Measurements from ENCODE around the gene C5orf47. TPM values are rescaled to one million over a fixed set of nuclear protein-coding genes. Genes with fewer than 3 reads are reported as not detected.

C5orf47 gene
- total RNA-seq, result not detected

- H3K4me3 ChIP-seq (ENCODE audit: low read length), result no peak within 1 kb of the TSS
- no peaks in the 10 kb centered on the region for H3K4me1 ChIP-seq (ENCODE audit: insufficient read depth, low read length)
- H3K9me3 ChIP-seq (ENCODE audit: low read depth, low read length), result no peaks in the 10 kb centered on the region
- H3K27me3 ChIP-seq (ENCODE audit: insufficient read depth, low read length), result peaks cover 6% of the 10 kb centered on the region
Measured at GRCh38 chr5:173988554-173989431, at the start of gene C5orf47. C5orf47 (plus strand) TSS chr5:173989170; CDS start chr5:173989264, 94 bp downstream.

GRCh38 chr5:173940269-173940668, 48.7 kb upstream of the C5orf47 start:
- H3K9me3 ChIP-seq (ENCODE audit: low read depth, low read length), result no peaks in the 10 kb centered on the region
- H3K27me3 ChIP-seq (ENCODE audit: insufficient read depth, low read length), result no peaks in the 10 kb centered on the region
- H3K4me3 ChIP-seq (ENCODE audit: low read length), result no peak overlapping the region
- peaks cover 26% of the 10 kb centered on the region for H3K4me1 ChIP-seq (ENCODE audit: insufficient read depth, low read length)

- Histone ChIP-seq H3K9me3 (ENCODE audit: low read depth, low read length) (no peaks in the 10 kb centered on the region), H3K27me3 (ENCODE audit: insufficient read depth, low read length) (no peaks in the 10 kb centered on the region), H3K4me3 (ENCODE audit: low read length) (no peak overlapping the region), H3K4me1 (ENCODE audit: insufficient read depth, low read length) (peaks cover 26% of the 10 kb centered on the region)
Measured at GRCh38 chr5:173941102-173941501, 47.9 kb upstream of the C5orf47 start.

- Histone ChIP-seq H3K27me3 (ENCODE audit: insufficient read depth, low read length) (no peaks in the 10 kb centered on the region), H3K9me3 (ENCODE audit: low read depth, low read length) (no peaks in the 10 kb centered on the region), H3K4me1 (ENCODE audit: insufficient read depth, low read length) (peaks cover 24% of the 10 kb centered on the region), H3K4me3 (ENCODE audit: low read length) (no peak overlapping the region)
Measured at GRCh38 chr5:173941758-173942401, 47.1 kb upstream of the C5orf47 start.

GRCh38 chr5:173944511-173944910, 44.5 kb upstream of the C5orf47 start:
- Histone ChIP-seq H3K4me1 (ENCODE audit: insufficient read depth, low read length) (peaks cover 16% of the 10 kb centered on the region), H3K4me3 (ENCODE audit: low read length) (no peak overlapping the region), H3K9me3 (ENCODE audit: low read depth, low read length) (no peaks in the 10 kb centered on the region), H3K27me3 (ENCODE audit: insufficient read depth, low read length) (no peaks in the 10 kb centered on the region)

GRCh38 chr5:173945160-173945559, 43.8 kb upstream of the C5orf47 start:
- Histone ChIP-seq H3K4me1 (ENCODE audit: insufficient read depth, low read length) (peaks cover 9% of the 10 kb centered on the region), H3K9me3 (ENCODE audit: low read depth, low read length) (no peaks in the 10 kb centered on the region), H3K27me3 (ENCODE audit: insufficient read depth, low read length) (no peaks in the 10 kb centered on the region), H3K4me3 (ENCODE audit: low read length) (no peak overlapping the region)

- Histone ChIP-seq H3K4me3 (ENCODE audit: low read length) (no peak overlapping the region), H3K27me3 (ENCODE audit: insufficient read depth, low read length) (no peaks in the 10 kb centered on the region), H3K4me1 (ENCODE audit: insufficient read depth, low read length) (peaks cover 7% of the 10 kb centered on the region), H3K9me3 (ENCODE audit: low read depth, low read length) (no peaks in the 10 kb centered on the region)
Measured at GRCh38 chr5:173946323-173946722, 42.6 kb upstream of the C5orf47 start.

GRCh38 chr5:173950829-173951228, 38.1 kb upstream of the C5orf47 start:
- no peaks in the 10 kb centered on the region for H3K27me3 ChIP-seq (ENCODE audit: insufficient read depth, low read length)
- no peaks in the 10 kb centered on the region for H3K9me3 ChIP-seq (ENCODE audit: low read depth, low read length)
- no peak overlapping the region for H3K4me3 ChIP-seq (ENCODE audit: low read length)
- H3K4me1 ChIP-seq (ENCODE audit: insufficient read depth, low read length), result no peaks in the 10 kb centered on the region

- H3K4me3 ChIP-seq (ENCODE audit: low read length), result no peak overlapping the region
- no peaks in the 10 kb centered on the region for H3K4me1 ChIP-seq (ENCODE audit: insufficient read depth, low read length)
- no peaks in the 10 kb centered on the region for H3K27me3 ChIP-seq (ENCODE audit: insufficient read depth, low read length)
- no peaks in the 10 kb centered on the region for H3K9me3 ChIP-seq (ENCODE audit: low read depth, low read length)
Measured at GRCh38 chr5:173953528-173954090, 35.4 kb upstream of the C5orf47 start.

- Histone ChIP-seq H3K4me1 (ENCODE audit: insufficient read depth, low read length) (no peaks in the 10 kb centered on the region), H3K27me3 (ENCODE audit: insufficient read depth, low read length) (no peaks in the 10 kb centered on the region), H3K9me3 (ENCODE audit: low read depth, low read length) (no peaks in the 10 kb centered on the region), H3K4me3 (ENCODE audit: low read length) (no peak overlapping the region)
Measured at GRCh38 chr5:173954671-173955521, 34.1 kb upstream of the C5orf47 start.

- no peaks in the 10 kb centered on the region for H3K9me3 ChIP-seq (ENCODE audit: low read depth, low read length)
- H3K27me3 ChIP-seq (ENCODE audit: insufficient read depth, low read length), result no peaks in the 10 kb centered on the region
- peaks cover 4% of the 10 kb centered on the region for H3K4me1 ChIP-seq (ENCODE audit: insufficient read depth, low read length)
- no peak overlapping the region for H3K4me3 ChIP-seq (ENCODE audit: low read length)
Measured at GRCh38 chr5:173960986-173961385, 28.0 kb upstream of the C5orf47 start.

- Histone ChIP-seq H3K4me1 (ENCODE audit: insufficient read depth, low read length) (peaks cover 4% of the 10 kb centered on the region), H3K27me3 (ENCODE audit: insufficient read depth, low read length) (no peaks in the 10 kb centered on the region), H3K4me3 (ENCODE audit: low read length) (no peak overlapping the region), H3K9me3 (ENCODE audit: low read depth, low read length) (no peaks in the 10 kb centered on the region)
Measured at GRCh38 chr5:173961418-173961817, 27.6 kb upstream of the C5orf47 start.

GRCh38 chr5:173962436-173962972, 26.5 kb upstream of the C5orf47 start:
- no peaks in the 10 kb centered on the region for H3K27me3 ChIP-seq (ENCODE audit: insufficient read depth, low read length)
- peaks cover 4% of the 10 kb centered on the region for H3K4me1 ChIP-seq (ENCODE audit: insufficient read depth, low read length)
- no peaks in the 10 kb centered on the region for H3K9me3 ChIP-seq (ENCODE audit: low read depth, low read length)
- no peak overlapping the region for H3K4me3 ChIP-seq (ENCODE audit: low read length)

- H3K9me3 ChIP-seq (ENCODE audit: low read depth, low read length), result no peaks in the 10 kb centered on the region
- no peak overlapping the region for H3K4me3 ChIP-seq (ENCODE audit: low read length)
- peaks cover 4% of the 10 kb centered on the region for H3K4me1 ChIP-seq (ENCODE audit: insufficient read depth, low read length)
- no peaks in the 10 kb centered on the region for H3K27me3 ChIP-seq (ENCODE audit: insufficient read depth, low read length)
Measured at GRCh38 chr5:173963182-173963838, 25.7 kb upstream of the C5orf47 start.
